Measurements from ENCODE around the gene ATRIP.
"Not testable (repeated sequence)": the region's sequence is repeated elsewhere in the genome, so short reads cannot be mapped to it uniquely, and the experiment has no call there.

ATRIP gene

DNA sequence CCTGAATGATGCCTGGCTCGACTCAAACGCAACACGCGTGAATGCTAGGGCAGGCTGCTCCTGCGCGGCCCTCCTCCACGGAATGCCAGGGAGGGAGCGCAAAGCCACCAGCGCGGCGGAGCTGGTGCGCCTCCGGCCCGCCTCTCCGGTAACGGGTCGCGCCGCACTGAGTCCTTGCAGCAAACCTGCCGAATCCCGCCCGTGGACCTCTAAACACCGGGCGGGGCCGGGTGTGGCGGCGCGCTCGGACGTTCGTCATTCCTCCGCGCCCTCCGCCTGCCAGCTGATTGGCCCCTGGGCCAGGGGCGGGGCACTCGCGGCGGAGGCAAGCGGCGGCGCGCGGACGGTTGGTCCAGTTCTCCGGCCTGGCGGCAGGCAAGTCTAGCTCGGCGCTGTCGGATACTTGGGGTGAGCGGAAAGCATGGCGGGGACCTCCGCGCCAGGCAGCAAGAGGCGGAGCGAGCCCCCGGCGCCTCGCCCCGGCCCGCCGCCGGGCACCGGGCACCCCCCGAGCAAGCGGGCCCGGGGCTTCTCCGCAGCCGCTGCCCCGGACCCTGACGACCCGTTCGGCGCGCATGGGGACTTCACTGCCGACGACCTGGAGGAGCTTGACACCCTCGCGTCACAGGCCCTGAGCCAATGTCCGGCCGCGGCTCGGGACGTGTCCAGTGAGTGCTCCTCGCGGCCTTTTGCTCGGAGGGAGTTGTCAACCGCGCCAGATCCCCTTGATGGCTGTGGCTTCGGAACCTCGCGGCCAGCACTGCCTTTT is at the start of gene ATRIP:
ATRIP (plus strand) TSS at position 313 of the 769 bp plus-strand sequence; CDS start at position 422, 109 bp downstream.
- Histone ChIP-seq H3K9me3 (ENCODE audit: low read length) (no peaks in the 10 kb centered on the region), H3K36me3 (ENCODE audit: insufficient read depth, low read length) (peaks cover 31% of the 10 kb centered on the region), H3K4me3 (ENCODE audit: low read length) (peak within 1 kb of the TSS; percentile 88), H3K4me1 (ENCODE audit: insufficient read depth, low read length) (peaks cover 24% of the 10 kb centered on the region), H2AFZ (ENCODE audit: low read depth, low read length) (peak within 1 kb of the TSS; percentile 50), H3K27me3 (ENCODE audit: insufficient read depth, low read length) (no peaks in the 10 kb centered on the region)

DNA sequence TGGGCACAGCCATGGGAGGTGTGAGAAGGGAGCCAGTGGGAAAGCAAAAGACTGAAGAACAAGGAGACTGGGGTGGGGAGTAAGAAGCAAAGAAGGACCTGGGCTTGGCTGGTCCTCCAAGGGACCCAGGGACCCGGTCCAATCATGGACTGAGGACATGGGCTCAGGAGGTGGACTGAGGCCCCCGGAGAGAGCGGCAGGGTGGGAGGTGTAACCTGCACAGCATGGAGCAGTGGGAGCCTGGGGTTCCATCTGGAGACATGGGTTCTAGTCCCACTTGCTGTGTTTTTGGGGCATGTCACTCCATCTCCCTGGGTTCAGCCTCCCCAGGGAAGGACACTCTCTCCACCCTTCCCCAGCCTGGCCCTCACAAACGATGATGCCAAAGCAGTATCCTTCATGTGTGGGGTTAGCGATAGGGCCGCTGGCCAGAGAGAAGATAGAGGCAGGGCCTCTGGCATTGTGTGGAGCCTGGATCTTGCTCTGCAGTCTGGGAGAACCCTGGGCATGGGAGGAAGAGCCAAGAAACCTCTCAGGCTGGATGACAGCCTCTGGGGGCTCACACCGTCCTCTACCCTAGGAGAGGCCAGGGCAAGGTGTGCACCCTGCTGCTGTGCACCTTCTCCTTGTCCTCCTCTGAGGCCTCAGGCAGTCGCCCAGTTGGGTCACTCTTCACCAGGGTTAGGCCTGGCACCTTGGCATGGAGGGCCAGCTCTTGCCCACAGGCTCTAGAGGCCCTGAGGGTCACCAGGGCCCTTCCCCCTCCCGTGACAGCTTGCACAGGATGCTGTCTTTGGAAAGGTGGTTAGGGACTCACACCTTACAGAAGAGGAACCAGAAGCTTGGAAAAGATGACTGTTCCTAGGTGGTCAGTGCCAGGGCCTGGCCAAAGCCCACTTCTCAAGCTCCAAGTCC is 48.5 kb upstream of the ATRIP start:
- H3K4me1 ChIP-seq (ENCODE audit: insufficient read depth, low read length): no peaks in the 10 kb centered on the region
- no peak overlapping the region for H3K4me3 ChIP-seq (ENCODE audit: low read length)
- no peaks in the 10 kb centered on the region for H3K27me3 ChIP-seq (ENCODE audit: insufficient read depth, low read length)
- H3K9me3 ChIP-seq (ENCODE audit: low read length): no peaks in the 10 kb centered on the region
- H3K36me3 ChIP-seq (ENCODE audit: insufficient read depth, low read length): peaks cover 7% of the 10 kb centered on the region
- no peak overlapping the region for H2AFZ ChIP-seq (ENCODE audit: low read depth, low read length)

DNA sequence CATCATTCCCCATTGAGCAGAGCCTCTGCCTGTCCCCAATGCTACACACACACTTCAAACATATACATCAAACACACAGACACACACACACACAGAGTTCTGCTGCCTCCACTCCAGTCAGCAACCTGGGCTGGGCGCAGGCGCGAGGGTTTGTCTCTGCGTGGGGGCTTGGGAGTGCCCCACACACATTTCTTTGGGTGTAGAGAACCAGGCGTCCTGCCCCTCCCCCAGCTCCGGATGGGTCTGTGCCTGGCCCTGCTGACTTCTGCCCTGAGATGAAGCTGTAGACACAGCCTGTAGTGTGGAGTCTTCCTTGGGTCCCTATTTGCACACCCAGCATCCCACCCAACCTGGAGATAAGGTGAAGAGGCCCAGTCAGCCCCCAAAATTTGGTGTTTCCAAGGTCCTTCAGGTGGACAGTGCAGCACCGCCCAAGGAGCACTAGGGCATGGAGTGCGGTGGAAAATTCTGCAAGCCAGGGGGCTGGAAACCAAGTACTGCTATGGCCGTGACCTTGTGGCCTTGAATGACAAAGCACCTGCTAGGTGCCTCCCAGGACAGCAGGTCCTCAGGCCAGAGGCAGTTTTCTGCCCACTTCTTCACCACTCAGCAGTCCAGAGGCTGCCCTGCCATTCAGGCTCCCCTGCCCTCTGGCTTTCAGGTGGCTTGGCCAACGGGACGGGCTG is 47.7 kb upstream of the ATRIP start:
- H2AFZ ChIP-seq (ENCODE audit: low read depth, low read length): no peak overlapping the region
- H3K27me3 ChIP-seq (ENCODE audit: insufficient read depth, low read length): no peaks in the 10 kb centered on the region
- no peaks in the 10 kb centered on the region for H3K4me1 ChIP-seq (ENCODE audit: insufficient read depth, low read length)
- H3K36me3 ChIP-seq (ENCODE audit: insufficient read depth, low read length): peaks cover 14% of the 10 kb centered on the region
- no peak overlapping the region for H3K4me3 ChIP-seq (ENCODE audit: low read length)
- H3K9me3 ChIP-seq (ENCODE audit: low read length): no peaks in the 10 kb centered on the region

DNA sequence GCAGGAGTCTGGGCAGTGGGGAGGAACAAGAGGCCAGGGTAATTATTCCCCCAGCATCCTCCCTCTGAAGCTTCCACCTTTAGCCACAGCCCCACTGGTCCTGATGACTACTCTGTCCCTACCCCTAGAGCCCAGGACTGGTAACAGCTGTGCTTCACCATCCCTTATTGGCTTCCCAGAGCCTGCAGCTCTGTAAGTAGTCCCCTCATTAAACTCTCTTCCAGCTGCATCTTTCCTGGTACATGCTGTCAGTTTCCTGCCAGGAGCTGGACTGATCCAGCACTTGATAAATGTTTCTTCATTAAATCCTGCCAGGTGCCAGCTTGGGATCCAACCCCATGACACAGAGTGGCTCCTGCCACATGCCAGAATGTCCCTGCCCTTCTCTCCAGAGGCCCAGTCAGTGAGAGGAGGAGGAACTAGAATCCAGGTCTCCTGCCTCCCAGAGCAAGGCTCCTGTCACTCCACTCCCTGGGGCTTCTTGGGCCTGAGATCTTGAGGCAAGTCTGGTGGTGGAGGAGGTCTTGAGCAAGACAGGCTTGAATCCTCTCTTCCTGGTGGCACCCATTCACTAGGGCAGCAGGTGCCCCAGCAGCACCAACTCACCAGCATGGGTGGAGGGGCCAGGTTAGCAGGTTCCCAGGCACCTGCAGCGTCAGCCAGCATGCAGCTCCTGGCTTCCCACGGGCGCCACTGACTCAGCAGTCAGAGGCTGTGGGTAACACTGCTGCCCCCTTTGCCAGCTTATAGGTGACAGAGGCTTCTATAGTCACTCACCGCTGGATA is 47.0 kb upstream of the ATRIP start:
- Histone ChIP-seq H3K4me1 (ENCODE audit: insufficient read depth, low read length) (no peaks in the 10 kb centered on the region), H3K4me3 (ENCODE audit: low read length) (no peak overlapping the region), H3K36me3 (ENCODE audit: insufficient read depth, low read length) (peaks cover 21% of the 10 kb centered on the region), H3K9me3 (ENCODE audit: low read length) (no peaks in the 10 kb centered on the region), H2AFZ (ENCODE audit: low read depth, low read length) (no peak overlapping the region), H3K27me3 (ENCODE audit: insufficient read depth, low read length) (no peaks in the 10 kb centered on the region)

DNA sequence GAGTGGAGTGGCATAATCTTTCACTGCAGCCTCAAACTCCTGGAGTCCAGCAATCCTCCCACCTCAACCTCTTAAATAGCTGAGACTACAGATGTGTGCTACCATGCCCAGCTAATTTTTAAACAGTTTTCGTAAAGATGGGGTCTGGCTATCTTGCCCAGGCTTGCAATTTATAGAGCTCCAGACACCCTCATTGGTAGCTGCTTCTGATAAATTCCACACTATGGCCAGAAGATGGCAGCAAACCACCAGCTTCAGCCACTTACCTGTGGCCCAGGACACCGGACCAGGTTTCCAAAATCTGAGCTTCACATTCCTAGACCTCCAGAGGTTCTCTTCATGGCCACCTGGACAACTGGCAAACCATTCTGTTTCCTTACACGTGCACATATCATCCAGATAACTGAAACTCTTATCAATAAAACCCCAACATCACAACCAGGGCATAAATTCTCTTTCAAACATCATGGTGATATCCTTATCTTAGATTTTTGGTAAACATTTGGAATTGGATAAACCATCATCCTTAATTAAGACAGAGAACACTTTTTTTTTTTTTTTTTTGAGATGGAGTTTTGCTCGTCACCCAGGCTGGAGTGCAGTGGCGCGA is 45.6 kb upstream of the ATRIP start:
- Histone ChIP-seq H3K36me3 (ENCODE audit: insufficient read depth, low read length) (peaks cover 35% of the 10 kb centered on the region), H2AFZ (ENCODE audit: low read depth, low read length) (no peak overlapping the region), H3K4me1 (ENCODE audit: insufficient read depth, low read length) (no peaks in the 10 kb centered on the region), H3K4me3 (ENCODE audit: low read length) (no peak overlapping the region), H3K27me3 (ENCODE audit: insufficient read depth, low read length) (no peaks in the 10 kb centered on the region), H3K9me3 (ENCODE audit: low read length) (no peaks in the 10 kb centered on the region)

DNA sequence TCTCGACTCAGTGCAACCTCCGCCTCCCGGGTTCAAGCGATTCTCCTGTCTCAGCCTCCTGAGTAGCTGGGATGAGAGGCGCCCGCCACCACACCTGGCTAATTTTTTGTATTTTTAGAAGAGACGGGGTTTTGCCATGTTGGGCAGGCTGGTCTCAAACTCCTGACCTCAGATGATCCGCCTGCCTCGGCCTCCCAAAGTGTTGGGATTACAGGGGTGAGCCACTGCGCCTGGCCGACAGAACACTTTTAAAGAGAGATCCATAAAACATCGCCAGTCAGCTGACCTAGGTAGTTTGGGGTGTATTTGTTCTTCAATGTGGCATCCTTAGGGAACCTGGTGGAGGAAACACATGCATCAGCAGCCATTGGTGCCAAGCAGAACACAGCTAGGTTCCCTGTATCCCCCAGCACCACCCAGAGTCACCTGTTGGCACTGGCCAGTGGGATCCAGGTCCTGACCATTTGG is 45.1 kb upstream of the ATRIP start:
- H2AFZ ChIP-seq (ENCODE audit: low read depth, low read length); H3K4me1 ChIP-seq (ENCODE audit: insufficient read depth, low read length); H3K27me3 ChIP-seq (ENCODE audit: insufficient read depth, low read length); H3K9me3 ChIP-seq (ENCODE audit: low read length); H3K4me3 ChIP-seq (ENCODE audit: low read length): not testable (repeated sequence)
- H3K36me3 ChIP-seq (ENCODE audit: insufficient read depth, low read length): peaks cover 39% of the 10 kb centered on the region

DNA sequence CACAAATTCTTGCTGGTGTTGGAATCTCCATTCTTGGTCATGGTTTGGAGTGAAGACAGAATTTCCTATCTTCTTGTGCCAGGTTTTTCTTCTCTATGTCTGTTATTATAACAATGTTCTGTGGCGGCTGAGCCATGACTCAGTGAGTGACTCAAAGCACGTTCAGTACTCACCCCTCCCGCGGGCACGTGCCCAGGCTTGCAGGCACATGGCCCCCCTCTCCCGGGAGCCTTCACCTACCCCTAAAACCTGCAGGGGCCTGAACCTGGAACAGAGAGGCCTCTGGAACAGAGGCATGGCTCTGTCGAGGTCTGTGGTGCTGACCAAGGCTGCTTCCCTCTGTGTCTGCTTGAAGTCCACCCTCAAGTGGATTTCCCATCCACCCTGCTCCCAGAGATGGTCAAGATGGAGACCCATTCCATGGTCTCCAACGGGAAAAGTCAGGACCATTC is 44.2 kb upstream of the ATRIP start:
- Histone ChIP-seq H3K36me3 (ENCODE audit: insufficient read depth, low read length) (peaks cover 47% of the 10 kb centered on the region), H3K4me3 (ENCODE audit: low read length) (no peak overlapping the region), H2AFZ (ENCODE audit: low read depth, low read length) (no peak overlapping the region), H3K27me3 (ENCODE audit: insufficient read depth, low read length) (no peaks in the 10 kb centered on the region), H3K9me3 (ENCODE audit: low read length) (no peaks in the 10 kb centered on the region), H3K4me1 (ENCODE audit: insufficient read depth, low read length) (no peaks in the 10 kb centered on the region)

DNA sequence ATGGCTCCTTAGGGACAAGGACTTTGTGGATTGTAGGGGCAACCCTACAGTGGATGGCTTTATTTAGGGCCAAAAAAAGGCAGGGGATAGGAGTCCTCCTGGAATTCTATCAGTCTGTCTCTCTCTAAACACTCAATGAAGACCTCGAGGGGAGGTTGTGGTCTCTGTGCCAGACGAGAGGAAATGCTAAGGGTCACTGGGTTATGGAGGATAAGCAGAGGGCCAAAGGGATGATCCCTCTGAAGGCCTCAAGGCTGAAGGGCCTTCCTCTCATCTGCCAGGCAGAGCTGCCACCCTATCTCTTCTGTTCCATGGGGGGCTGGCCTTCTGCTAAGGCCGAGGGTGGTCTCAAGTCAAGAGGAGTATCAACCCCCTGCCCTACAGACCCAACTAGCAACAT is 43.6 kb upstream of the ATRIP start:
- Histone ChIP-seq H3K27me3 (ENCODE audit: insufficient read depth, low read length) (no peaks in the 10 kb centered on the region), H3K36me3 (ENCODE audit: insufficient read depth, low read length) (peaks cover 53% of the 10 kb centered on the region), H3K4me1 (ENCODE audit: insufficient read depth, low read length) (no peaks in the 10 kb centered on the region), H2AFZ (ENCODE audit: low read depth, low read length) (no peak overlapping the region), H3K4me3 (ENCODE audit: low read length) (no peak overlapping the region), H3K9me3 (ENCODE audit: low read length) (no peaks in the 10 kb centered on the region)

DNA sequence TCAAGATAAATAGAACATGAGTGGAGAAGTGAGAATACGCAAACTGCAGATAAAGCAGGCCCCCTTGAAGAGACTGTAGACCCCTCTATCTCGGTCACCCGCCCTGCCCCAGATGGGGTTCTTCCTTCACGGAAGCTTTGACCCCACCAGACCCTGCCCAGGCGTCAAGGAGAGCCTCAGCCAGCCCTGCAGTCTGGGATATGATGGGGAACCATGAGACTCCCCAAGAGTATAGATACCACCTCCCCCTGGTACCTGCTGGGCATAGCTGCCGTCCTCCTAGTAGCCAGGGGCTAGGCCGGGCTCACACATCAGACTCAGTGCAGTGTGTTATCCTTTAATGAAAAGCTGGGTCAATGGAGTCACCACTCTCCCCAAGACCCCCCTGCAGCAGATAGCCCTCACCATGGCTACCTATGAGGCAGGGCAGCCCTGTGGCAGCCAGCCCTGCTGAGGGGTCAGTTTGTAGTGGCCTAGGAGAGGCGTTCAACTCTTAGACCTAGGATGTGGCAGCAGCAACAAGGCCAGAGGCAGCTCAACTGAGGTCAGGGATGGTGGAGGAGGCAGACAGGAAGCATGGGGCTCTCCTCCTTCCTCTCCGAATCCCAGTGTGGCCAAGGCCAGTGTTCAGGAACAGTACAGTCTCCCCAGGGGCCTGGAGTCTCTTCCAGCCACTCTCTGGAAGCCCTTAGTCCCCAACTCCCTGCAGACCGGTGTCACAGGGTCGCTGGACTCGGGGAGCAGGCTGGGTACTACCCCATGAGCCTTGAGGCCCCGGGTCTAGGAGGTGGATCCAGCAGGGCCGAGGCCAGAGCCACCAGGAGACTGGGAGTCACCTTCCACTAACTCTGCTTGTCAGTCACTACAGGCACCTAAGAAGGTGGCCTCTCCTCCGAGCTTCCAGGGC is 42.8 kb upstream of the ATRIP start:
- no peak overlapping the region for H2AFZ ChIP-seq (ENCODE audit: low read depth, low read length)
- no peaks in the 10 kb centered on the region for H3K4me1 ChIP-seq (ENCODE audit: insufficient read depth, low read length)
- no peak overlapping the region for H3K4me3 ChIP-seq (ENCODE audit: low read length)
- no peaks in the 10 kb centered on the region for H3K9me3 ChIP-seq (ENCODE audit: low read length)
- no peaks in the 10 kb centered on the region for H3K27me3 ChIP-seq (ENCODE audit: insufficient read depth, low read length)
- peaks cover 60% of the 10 kb centered on the region for H3K36me3 ChIP-seq (ENCODE audit: insufficient read depth, low read length)

DNA sequence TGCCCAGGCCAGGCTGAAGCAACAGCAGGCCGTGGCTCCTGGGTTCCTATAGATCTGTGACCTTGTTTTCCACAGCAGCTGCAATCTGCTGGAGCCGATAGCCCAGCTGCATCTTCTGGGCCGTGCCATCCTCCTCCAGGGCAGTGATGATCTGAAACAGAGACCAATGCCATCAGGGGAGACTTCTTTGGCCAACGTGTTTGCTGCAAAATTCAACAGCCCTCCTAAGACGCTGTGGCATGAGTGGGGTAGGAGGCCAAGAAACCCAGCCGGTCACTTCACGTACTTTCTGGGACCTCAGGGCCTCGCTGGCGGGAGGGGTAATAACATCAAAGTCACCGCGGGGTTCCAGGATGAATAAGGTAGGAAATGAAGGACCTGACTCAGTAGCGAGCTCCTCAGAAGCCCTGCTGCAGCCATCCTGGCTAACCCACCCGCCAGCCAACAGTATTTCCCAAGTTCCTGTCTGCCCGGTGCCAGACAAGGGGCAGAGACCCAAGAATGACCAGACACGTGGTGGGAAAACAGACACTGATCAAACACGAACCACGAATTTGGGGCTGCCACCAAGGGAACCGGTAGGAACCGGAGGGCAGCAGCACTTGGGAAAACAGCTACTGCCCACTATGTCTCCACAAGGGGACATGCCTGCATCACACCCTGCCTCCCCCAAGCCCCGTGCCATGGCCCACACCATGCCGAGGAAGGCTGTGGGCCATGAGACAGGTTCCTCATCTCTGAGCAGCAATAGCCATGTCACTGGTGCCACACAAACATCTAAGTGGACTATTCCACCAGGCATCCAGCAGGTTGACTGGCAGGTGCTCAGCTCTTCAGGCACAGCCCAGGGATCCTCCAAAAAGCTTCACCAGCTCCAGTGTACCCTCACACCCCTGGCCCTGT is 41.8 kb upstream of the ATRIP start:
- Histone ChIP-seq H3K27me3 (ENCODE audit: insufficient read depth, low read length) (no peaks in the 10 kb centered on the region), H3K9me3 (ENCODE audit: low read length) (no peaks in the 10 kb centered on the region), H3K36me3 (ENCODE audit: insufficient read depth, low read length) (peaks cover 69% of the 10 kb centered on the region), H2AFZ (ENCODE audit: low read depth, low read length) (no peak overlapping the region), H3K4me1 (ENCODE audit: insufficient read depth, low read length) (no peaks in the 10 kb centered on the region), H3K4me3 (ENCODE audit: low read length) (no peak overlapping the region)
